Ramos (cell line): Measurements from ENCODE around the gene UTS2B.

ENCODE experiments used
- in situ Hi-C: fragments of 300-500 bp; cut with MboI; formaldehyde crosslinking; loops from one replicate; pipeline ENCODE4 v1.14.3; 2022; ENCODE audit warnings: low sequenced_read_pairs; ENCODE audit not compliant: unreplicated experiment

Gene UTS2B

DNA sequence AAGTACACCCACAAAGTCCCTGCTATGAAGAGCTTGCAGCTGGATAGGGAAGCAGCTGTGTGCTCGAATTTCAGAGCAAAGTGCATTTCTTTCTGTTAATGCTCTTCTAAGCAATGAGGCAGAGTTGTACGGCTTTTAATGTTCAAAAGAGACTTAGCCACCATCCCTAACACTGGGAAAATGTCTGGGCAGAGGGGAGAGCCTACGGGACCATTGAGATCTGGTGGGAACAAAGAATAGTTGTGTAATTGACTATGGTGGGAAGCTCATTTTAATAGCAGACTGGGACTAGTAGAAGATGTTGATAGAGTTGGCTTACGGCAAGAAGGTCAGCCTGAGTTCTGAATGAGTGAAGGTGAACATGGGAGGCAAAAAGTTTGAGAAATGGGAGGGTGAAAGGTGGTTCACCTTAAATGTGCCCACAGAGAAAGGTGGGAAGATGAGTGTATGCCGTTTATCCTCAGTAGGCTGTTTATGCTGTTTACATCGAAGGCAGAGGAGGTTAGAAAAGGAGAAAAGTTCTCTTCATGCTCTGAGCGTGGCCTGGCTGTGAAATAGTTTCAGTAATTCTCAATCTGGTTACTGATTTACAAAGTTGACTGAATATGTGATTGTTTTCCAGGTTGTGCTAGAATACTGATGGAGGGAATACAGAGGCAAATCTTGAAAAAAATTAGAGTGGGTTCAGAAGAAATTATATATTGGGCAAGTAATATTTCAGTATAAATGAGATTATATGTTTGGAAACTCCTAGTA lies 22.9 kb upstream of the UTS2B start:
- in situ Hi-C loops, result no loop called here

DNA sequence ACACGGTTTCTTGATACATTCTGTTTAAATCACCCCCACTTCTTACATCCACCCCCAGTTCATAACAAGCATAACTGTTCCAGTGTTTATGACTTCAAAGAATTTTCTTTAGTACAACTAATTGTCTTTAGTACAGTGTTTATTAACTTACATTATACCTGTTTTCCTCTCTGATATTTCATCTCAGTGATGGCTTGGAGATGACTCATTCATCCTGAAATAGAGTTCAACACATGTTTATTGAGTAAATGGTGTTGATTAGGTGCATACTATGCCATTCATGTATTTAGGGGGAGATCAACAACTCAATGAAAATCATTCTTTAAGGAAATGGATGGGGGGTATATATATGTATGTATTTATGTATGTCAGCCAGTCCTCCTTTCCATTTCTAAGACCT lies 21.7 kb upstream of the UTS2B start:
- in situ Hi-C loops, result no loop called here

DNA sequence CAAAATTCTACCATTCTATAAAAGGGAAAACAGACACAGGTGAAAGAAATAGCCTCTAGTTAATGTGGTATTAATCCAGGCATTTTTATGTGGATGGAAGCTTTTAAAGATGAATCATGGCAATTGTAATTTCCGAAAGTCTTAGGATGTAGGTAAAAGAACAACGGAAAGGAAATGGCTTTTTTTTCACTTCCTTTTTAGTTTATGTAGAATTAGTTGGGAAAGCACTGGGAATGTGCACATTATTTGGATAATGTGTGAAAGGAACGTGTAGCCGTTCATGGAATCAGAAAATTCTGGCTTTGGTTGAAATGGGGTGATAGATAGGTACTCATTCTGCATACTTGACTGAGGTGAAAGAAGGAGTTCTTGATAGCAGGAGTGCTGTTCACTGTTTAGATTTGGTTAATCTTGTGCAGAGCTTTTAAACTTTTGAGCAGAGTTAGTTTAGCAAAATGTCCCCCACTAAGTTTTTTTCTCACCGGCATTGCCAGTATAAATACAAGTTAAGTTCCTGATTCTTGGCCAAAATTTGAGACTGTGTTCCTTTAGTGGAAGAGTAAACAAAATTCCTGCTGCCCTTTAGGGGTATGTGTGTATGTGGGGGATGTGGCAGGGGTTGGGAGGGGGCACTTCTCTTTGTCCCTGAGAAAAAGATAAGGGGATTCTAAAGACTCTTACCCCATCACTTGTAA lies 20.2 kb upstream of the UTS2B start:
- in situ Hi-C loops, result no loop called here

DNA sequence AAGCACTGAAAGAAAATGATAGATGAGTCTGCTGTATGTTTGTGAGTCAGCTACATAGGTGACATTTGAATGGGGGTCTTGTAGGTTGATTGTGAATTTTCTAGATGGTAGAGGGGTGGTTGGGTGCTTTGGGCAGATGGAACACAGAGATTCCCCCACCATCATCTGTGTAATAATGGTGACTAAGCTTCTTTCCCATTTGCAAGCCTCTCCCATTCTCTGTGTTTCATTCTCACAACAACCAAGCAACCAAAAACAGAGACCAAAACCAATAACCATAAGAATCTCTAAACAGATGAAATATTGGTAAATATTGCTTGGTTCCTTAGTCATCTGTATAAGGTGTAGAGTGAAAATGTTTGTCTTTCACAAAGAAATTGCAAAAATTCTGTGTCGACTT lies 17.8 kb upstream of the UTS2B start:
- in situ Hi-C loops, result no loop called here

DNA sequence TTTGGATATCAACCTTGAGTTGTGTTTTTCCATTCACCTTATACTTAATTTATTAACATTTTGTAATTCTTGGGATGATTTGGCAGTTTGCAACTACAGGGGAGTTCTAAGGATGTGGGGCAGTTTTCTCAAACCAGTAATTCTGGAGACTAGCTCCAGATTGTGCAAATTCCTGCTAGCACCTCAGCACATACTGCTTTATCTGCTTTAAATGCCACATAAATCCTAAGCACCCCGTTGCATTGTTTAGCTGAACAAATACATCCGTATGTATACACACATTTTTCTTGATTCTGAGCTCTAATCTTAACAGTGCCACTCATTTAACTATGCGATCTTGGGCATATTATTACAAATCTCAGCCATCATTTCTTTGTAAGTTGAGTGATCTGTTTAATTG lies 16.9 kb upstream of the UTS2B start:
- in situ Hi-C loops, result no loop called here

DNA sequence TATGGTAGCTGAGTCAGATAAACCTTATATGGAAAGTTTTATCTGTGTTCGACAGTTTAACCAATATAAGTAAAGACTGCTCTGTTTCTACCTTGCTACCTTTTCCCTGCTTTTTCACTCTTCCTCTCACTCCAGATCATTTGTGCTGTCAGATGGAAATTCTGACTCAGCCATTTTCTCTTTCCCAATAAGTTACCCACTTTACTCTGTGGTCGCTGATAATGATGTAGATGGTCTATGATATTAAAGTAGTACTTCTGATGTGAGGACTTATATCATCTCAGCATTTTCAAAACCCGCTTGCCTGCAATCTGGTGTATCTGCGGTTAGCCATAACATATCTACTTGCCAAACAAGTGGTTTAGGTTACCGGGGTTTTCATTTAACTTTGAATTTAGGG lies 15.0 kb upstream of the UTS2B start:
- in situ Hi-C loops, result no loop called here

DNA sequence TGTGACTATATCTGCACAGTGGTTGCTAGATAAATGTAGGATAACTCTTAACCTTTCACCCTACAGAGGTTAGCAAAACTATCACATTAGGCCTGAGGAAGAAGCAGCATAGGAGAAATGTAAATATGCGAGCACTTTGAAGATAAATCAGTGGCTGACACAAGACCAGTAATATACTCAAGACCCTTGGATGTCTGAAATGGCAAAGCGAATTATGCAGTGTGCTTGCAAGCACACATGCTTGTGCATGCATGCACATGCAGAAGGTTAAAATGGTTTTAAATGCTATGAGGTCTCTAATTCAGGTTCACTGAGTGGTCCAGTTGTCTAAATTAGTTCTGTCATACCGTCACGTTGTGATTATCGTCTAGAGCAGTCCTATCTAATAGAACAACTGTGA lies 13.6 kb upstream of the UTS2B start:
- in situ Hi-C loops, result no loop called here

DNA sequence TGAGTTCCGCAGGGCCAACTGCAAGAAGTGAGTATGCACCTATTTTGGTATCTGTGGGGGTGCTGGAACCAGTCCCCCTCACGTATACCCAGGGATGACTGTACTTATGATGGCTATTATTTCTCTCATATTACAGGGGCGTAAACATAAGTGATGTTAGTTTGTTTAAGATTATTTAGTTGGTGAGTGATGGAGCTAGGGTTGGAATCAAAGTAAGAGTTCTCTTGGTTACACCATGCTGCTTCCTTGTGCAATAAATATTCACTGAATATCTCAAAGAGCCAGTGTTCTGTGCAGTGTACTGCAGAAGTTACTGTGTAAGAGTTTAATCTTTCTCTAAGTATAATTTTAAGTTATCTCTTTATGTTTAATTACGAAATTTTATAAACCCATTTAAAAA lies 12.8 kb upstream of the UTS2B start:
- in situ Hi-C loops, result no loop called here

DNA sequence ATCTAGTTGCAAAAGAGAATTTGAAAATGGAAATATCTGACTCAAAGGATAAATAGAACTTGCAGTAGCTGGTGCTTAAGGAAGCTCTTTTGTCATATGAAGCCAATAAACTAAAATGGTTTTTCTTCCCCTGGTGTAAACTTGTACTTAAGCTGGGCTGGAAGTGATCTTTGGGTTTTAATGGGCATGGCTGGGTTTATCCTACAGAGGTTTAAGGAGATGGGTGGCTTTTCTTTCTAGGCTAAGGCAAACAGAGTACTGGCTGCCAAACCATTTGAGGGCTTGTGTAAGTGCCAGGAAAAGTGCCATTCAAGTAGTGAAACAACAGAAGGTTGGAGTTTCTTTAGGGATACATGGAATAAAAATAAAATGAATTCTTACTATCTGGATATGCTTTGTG lies 12.1 kb upstream of the UTS2B start:
- in situ Hi-C loops, result no loop called here

DNA sequence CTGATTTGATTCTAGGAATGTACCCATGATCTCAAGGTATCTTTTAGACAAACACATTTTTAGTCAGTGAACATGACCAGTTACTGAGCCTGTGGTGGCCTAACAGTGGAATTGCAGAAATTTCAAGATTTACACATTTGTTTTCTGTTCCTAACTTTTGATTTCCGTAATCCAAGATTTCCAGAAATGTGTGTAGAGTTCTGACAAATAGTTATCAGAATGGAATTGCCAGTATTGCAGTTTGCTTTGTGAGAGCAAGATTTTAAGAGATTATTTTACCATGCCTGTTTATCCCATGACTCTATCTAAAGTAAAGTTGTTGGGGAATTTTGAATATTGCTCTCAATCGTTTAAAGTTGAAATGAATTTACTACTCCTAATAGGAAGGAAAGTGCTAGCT lies 11.7 kb upstream of the UTS2B start:
- in situ Hi-C loops, result no loop called here

DNA sequence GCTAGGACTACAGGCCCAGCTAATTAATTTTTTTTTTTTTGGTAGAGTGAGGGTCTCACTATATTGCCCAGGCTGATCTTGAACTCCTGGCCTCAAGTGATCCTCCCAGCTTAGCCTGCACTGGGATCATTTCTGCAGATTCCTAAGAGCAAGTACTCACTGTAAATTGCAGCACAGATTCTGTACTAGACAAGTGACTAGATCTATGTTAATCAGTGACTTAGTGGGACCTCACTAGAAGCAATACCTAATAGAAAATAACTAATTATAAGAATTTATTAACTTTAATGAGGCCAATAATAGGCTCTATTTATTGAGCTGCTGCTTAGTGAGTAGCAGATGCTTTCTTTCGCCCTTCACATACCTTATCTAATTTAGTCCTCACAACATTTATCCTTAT lies 10.6 kb upstream of the UTS2B start:
- in situ Hi-C loops, result no loop called here

DNA sequence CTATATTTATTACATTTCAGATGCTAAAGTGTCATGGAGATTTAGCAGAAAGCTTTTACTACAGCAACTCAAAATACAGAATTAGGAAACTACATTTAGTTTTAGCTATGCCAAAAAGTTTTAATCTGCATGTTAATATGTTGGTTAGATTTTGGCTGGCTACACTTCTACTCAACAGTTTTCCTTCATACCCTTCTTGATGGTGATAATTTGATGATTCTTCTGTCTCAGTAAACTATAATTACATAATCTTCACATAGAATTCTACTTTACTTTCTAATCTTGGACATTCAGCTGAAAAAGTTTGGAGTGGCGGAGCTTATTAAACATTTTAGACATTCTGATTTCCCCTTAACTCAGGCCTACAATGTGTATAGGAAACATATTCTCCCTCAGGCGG lies 10.0 kb upstream of the UTS2B start:
- in situ Hi-C loops, result no loop called here

DNA sequence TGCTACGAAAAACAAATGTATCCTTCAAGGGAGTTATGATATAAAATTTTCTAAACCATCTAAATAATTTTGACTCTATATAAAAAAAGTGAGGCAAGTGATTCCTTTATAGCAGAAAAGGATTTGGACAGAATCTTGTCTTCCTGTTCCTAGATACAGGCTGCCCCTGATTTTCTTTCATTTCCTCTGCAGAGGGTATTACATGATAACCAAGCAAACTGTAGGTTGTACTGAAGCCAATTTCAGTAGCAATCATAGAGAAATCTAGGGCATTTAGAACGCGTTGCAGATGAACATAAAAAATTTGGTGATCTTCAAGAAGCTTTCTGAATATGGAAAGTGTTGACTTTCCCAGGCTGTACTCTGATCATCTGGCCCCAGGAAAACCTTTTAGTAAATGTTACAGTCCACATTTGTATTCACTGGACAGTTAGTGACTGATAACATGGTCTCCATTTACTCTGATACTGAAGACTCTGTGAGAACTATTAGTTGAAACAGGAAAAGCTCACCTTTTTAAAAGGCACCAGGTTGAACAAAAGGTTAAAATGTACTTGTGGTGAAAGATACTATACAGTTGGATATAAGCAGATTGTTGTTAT lies 9.1 kb upstream of the UTS2B start:
- in situ Hi-C loops, result no loop called here

DNA sequence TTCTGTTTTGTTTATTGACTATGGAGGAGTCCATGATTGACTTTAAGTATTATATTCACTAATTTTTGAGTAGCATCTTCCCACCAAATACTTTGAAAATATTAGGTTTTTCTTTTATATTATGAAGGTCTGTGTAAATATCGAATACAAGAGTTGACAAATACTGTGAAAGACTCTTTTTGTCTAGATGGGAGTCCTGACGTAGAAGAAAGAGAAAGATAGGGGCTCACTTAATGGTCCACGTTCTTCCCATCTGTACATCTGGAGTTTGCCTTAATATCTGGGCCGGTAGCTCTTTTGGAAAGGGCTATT lies 7.8 kb upstream of the UTS2B start:
- in situ Hi-C loops, result no loop called here

DNA sequence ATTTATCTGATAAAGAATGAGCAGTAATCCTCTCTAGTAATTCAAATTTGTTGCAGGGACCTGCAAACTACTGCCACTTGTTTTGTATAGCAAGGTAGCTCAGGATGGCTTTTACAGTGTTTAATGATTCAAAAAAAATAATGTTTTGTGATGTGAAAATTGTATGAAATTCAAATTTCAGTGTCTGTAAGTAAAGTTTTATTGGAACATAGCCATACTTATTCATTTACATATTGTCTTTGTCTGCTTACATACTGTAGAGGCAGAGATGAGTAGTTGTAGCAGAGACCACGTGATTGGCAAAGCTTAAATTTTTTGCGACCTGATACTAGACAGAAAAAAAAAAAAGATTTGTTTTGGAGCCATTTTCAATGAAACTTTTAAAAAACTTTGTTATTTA lies 6.5 kb upstream of the UTS2B start:
- in situ Hi-C loops, result no loop called here

DNA sequence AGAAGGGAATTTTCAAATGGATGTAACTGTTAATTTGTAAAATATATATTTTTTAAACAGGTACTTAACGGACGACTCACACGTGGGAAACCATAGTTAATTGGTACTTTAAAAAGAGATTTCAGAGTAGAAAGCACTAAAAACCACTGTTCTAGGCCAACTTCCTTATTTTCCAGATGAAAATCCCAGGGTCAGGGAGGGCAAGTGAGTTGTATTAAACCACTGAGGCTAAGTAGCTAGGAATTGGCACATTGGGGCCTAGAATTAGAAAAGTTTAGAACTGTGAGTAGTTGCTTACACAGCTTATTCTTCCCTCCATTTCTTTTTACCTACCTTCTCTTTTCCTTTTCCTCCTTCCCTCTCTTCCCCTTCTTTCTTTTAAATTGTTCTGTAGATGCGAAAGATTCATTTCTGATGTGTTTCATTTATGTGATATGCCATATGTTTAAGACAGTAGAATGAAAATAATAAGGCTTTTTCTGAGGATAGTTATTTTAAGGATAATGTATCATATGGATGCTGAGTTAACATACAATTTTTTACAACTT lies 4.1 kb upstream of the UTS2B start:
- in situ Hi-C loops, result no loop called here

DNA sequence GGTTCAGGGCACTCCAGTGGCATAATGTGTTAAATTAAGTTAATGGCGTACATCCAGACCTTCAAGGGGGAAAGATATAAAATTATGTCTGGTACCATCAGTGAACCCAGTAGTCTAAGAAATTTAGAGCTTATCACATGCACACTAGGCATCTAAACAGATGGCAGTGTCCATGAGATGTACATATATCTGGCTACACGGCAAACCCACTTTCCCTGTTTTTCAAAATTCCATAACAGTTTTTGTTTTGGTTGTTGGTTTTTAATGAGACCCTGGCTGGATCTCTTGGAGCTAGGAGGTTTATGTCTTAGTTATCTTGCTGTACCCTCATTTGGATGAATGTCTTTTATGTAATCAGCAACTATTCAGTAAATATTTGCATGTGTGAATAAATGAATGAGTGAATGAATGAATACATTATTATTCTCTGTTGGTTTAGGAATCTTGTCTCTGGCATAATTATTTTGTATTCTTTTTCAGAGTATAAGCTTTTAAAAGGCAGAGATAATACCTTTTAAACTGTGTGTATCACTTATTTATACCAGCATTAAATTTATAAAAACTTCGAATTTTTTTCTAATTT lies 3.1 kb upstream of the UTS2B start:
- in situ Hi-C loops, result no loop called here

DNA sequence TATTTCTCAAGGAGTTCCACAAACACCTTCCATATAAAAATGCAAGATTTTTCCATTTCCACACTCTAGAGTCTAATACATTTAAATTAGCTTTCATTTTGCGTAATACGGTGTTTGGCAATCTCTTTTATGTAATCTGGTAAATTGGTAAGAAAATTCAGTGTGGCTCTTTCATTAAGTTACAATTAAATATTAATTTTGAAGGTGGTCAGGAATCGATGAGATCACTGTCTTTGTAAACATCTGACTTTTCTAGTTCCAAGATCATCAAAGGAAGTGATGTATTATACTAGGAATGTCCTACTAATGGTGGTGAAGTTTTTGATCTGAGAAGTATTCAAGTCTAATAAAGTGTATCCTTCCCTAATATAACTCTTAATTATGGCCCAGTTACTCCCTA lies 1.1 kb upstream of the UTS2B start:
- in situ Hi-C loops, result no loop called here

DNA sequence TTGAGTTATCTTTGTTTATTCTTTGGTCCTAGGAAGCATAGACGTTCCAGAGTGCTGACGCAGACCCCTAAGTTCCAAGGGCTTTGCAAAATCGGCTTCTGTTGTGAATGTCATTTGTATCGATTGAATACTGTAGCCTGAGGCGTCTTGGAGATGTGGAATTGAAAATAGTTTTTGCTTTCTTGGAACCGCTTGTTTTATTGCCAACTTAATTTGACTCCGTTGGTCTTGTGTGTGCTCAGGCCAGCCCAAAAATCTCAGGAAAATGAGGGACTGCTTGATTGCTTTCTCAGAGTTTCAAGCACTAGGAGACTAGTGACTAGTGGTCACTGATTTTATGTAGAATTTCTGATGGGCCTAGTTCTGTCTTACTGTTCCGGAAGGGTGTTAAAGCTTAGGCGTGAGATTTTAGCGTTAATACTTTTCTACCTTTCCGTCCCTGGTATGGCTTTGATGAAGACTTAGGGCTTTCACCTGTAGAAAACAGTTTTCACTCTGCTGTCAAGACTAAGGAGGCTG lies 263 bp upstream of the UTS2B start:
- in situ Hi-C loops, result no loop called here

DNA sequence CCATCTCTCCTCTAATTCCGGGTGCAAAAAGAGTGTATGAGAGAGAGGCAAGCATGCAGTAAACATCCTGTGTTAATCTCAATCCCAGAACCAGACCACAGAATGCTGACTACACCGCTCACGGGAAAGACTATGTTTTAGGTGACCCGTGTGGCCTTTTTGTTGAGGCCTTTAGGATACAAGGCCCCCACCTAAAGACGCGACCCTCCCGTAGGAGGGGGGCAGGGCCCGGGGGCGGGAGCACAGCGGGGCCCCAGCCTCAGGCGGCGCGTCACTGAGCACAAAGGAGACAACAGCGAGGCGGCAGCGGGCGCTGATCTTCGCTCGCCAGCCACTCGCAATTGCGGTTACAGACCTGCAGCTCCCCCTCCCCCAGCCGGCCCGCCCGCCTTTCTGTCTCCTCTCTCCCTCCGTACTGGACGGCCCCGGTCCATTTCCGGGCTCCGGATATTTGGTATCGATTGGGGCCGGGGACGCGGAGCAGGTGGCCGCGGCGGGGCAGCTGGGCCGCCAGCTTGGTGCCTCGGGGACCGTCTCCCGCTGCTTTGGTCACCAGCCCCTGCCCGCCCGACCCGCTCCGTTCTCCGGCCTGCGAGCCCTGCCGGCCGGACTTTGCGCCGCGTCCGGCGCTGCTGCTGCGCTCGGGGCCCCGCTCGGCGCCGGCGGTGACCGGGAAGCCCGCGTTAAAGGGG lies 1.2 kb downstream of the UTS2B start, which contains the start of gene CCDC50:
CCDC50 (plus strand) TSS at position 433 of the 692 bp plus-strand sequence. CDS start 281 bp downstream, outside the sequence.
- in situ Hi-C loops, result no loop called here
